Retinal pigment epithelial cell (primary cell): Measurements from ENCODE around the gene COX7B.
"Not testable (repeated sequence)": the region's sequence is repeated elsewhere in the genome, so short reads cannot be mapped to it uniquely, and the experiment has no call there.

Experiments used
- DNase-seq: peaks from one replicate; pipeline ENCODE4 v3.0.0-alpha.2; 2010; ENCODE audit warnings: low read depth
- H3K4me3 ChIP-seq: 2 replicates; pipeline ENCODE4 v1.5.1; 2011; ENCODE audit warnings: mild to moderate bottlenecking, low read length, control low read depth, moderate library complexity
- CTCF ChIP-seq: conservative IDR thresholded peaks from 2 replicates; pipeline ENCODE4 v1.5.1; 2011; ENCODE audit warnings: low read depth, low read length, control low read depth, inconsistent platforms

The COX7B gene

GRCh38 chrX:77925764-77926163 lies 26.5 kb downstream of the COX7B start:
- TF ChIP-seq CTCF, result no peak
- no peak for DNase-seq
- H3K4me3 ChIP-seq, result no peak overlapping the region

- no peak for DNase-seq
- TF ChIP-seq CTCF, result no peak
- no peak overlapping the region for H3K4me3 ChIP-seq
These were observed 31.3 kb downstream of the COX7B start for GRCh38 chrX:77930581-77930980.

- H3K4me3 ChIP-seq, result no peak overlapping the region
- DNase-seq, result no peak
These were observed 36.6 kb downstream of the COX7B start for GRCh38 chrX:77935886-77936285.

GRCh38 chrX:77936299-77936698 lies 37.0 kb downstream of the COX7B start:
- no peak for DNase-seq
- TF ChIP-seq CTCF, result no peak
- H3K4me3 ChIP-seq, result no peak overlapping the region

More at GRCh38 chrX:77935886-77936285, 36.6 kb downstream of the COX7B start:
- TF ChIP-seq CTCF, result no peak

- H3K4me3 ChIP-seq, result no peak overlapping the region
- DNase-seq, result no peak
- no peak for TF ChIP-seq CTCF
These were observed 38.0 kb downstream of the COX7B start for GRCh38 chrX:77937291-77937690.

- no peak for DNase-seq
- no peak for TF ChIP-seq CTCF
- H3K4me3 ChIP-seq, result no peak overlapping the region
These were observed 38.9 kb downstream of the COX7B start for GRCh38 chrX:77938083-77938680.

GRCh38 chrX:77945031-77945430 lies 45.8 kb downstream of the COX7B start:
- not testable (repeated sequence) for H3K4me3 ChIP-seq, DNase-seq

GRCh38 chrX:77945910-77946545 lies 46.8 kb downstream of the COX7B start:
- DNase-seq, result no peak
- no peak for TF ChIP-seq CTCF
- no peak overlapping the region for H3K4me3 ChIP-seq
